T-cell (primary cell): ENCODE results near the gene ZNF800. TPM values are rescaled to one million over a fixed set of nuclear protein-coding genes. Genes with fewer than 3 reads are reported as not detected.

Source experiments
- ATAC-seq, 4 experiments: fragments of 200-7000 bp in 3 of 4; fragments of 150-1000 bp in 1 of 4; cut with Tn5 transposase; replicated peaks in 1 of 4; 1 replicate in 3 of 4; 2 replicates in 1 of 4; pipeline ENCODE4 v1.10.0; 2021; ENCODE audit warnings: moderate library complexity in 3 of 4, mild to moderate bottlenecking in 2 of 4, moderate number of reproducible peaks in 1 of 4
- CTCF ChIA-PET, 2 donors: fragments of 300-600 bp; sonication (Branson Sonifier 250); formaldehyde crosslinking; loops; one replicate each; lab custom pipeline; 2022; ENCODE audit warnings: antibody characterized with exemption in 2 of 2; lab: Charles Lee
- POLR2A ChIA-PET, 2 donors: fragments of 300-600 bp; sonication (Branson Sonifier 250); formaldehyde crosslinking; loops; one replicate each; lab custom pipeline; 2022; ENCODE audit warnings: antibody characterized with exemption in 2 of 2; lab: Charles Lee
- DNase-seq, 35 experiments: peaks; one replicate each; pipeline versions ENCODE4 v3.0.0 to v3.0.0-alpha.2; 2013 to 2023
- H3K27ac ChIP-seq: one replicate; pipeline ENCODE4 v1.5.1; 2013; ENCODE audit warnings: low read length
- H3K27me3 ChIP-seq, 2 experiments: replicated peaks in 1 of 2; 1 replicate in 1 of 2; 2 replicates in 1 of 2; pipeline versions ENCODE4 v1.6.1 to v1.7.0; 2013; ENCODE audit warnings: low read length in 1 of 2, mixed read lengths in 1 of 2; ENCODE audit not compliant: control insufficient read depth in 2 of 2, insufficient read depth in 2 of 2; ENCODE audit errors: extremely low read depth in 1 of 2
- H3K36me3 ChIP-seq, 2 donors: 1 replicate in 1 of 2; 2 replicates in 1 of 2; pipeline versions ENCODE4 v1.6.1 to v1.7.0; 2013; ENCODE audit warnings: low read length in 1 of 2; ENCODE audit not compliant: control insufficient read depth in 2 of 2, insufficient read depth in 1 of 2; ENCODE audit errors: extremely low read depth in 1 of 2
- H3K4me1 ChIP-seq, 2 experiments: 1 replicate in 1 of 2; 2 replicates in 1 of 2; pipeline versions ENCODE4 v1.6.1 to v1.7.0; 2013; ENCODE audit warnings: low read length in 2 of 2, mixed read lengths in 1 of 2; ENCODE audit not compliant: insufficient read depth in 2 of 2, control insufficient read depth in 1 of 2; ENCODE audit errors: extremely low read depth in 1 of 2
- H3K4me3 ChIP-seq, 2 donors: 1 replicate in 1 of 2; 2 replicates in 1 of 2; pipeline versions ENCODE4 v1.5.1 to v1.7.0; 2013; ENCODE audit warnings: mild to moderate bottlenecking in 2 of 2, low read length in 1 of 2, moderate library complexity in 1 of 2; ENCODE audit not compliant: control insufficient read depth in 1 of 2; ENCODE audit errors: extremely low read depth in 1 of 2
- H3K9me3 ChIP-seq: 2 replicates; pipeline ENCODE4 v1.7.0; 2013
- H3K27ac Mint-ChIP-seq, 2 donors: one replicate each; pipeline ENCODE4 v1.8.0; 2020 to 2021; ENCODE audit warnings: mild to moderate bottlenecking in 2 of 2, mixed read lengths in 2 of 2
- H3K27me3 Mint-ChIP-seq, 2 donors: one replicate each; pipeline ENCODE4 v1.8.0; 2021 to 2022; ENCODE audit warnings: mixed read lengths in 2 of 2
- H3K36me3 Mint-ChIP-seq: one replicate; pipeline ENCODE4 v1.8.0; 2021; ENCODE audit warnings: mixed read lengths
- H3K4me1 Mint-ChIP-seq, 3 donors: one replicate each; pipeline ENCODE4 v1.8.0; 2020 to 2022; ENCODE audit warnings: mixed read lengths in 3 of 3, mild to moderate bottlenecking in 1 of 3
- H3K4me3 Mint-ChIP-seq, 3 donors: one replicate each; pipeline ENCODE4 v1.8.0; 2020 to 2022; ENCODE audit warnings: mild to moderate bottlenecking in 3 of 3, mixed read lengths in 3 of 3, moderate library complexity in 3 of 3
- H3K9me3 Mint-ChIP-seq, 3 donors: one replicate each; pipeline ENCODE4 v1.8.0; 2020 to 2022; ENCODE audit warnings: mixed read lengths in 3 of 3
- WGBS: methylation state at CpG from one replicate; pipeline ENCODE4 v1.1.5; 2013; ENCODE audit warnings: missing lambda C conversion rate; ENCODE audit not compliant: insufficient coverage; 5-methylcytosine and 5-hydroxymethylcytosine counted together
- total RNA-seq, 35 experiments: library from RNA in 6 of 35; stranded (reverse) in 6 of 35; fragments of 120-200 nt in 1 of 35; gene quantifications; one replicate each; pipeline versions ENCODE4 v1.2.1 to v1.2.4 and lab custom pipeline; 2013 to 2026

The ZNF800 gene
- total RNA-seq, 5 donors from 2014 or later (not counting 1 experiment from before 2014, with no cell fraction given) = 59.6 to 75.0 (median 64.3) TPM

GRCh38 chr7:127349881-127350280, 42.6 kb downstream of the ZNF800 start:
- H3K4me3 Mint-ChIP-seq = no peak overlapping the region

DNA sequence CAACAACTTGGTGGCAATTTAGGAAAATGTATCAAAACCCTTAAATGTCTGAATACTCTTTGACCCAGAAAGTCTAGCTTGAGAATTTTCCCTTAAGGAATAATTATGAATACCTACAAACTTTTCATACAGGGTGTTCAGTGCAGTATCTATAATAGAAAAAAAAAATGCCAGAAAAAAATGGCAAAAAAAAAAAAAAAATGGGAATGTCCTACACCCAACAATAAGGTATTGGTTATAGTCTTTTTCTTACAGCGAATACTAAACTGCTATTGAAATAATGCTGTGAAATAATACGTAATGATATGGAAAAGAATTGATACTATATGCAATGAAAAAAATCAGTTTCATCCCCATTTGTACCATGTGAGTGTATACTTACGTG, 44.3 kb downstream of the ZNF800 start:
- H3K27ac Mint-ChIP-seq = peak overlapping the region in 1 of 2 donors; percentile 39
- Histone ChIP-seq H3K4me1 (peaks cover 0 to 9% of the 10 kb centered on the region in 2 experiments), H3K27ac (no peak overlapping the region), H3K4me3 (peak overlapping the region; percentile 26 to 62), H3K36me3 (peaks cover 0 to 3% of the 10 kb centered on the region in 2 donors), H3K27me3 (no peaks in the 10 kb centered on the region), H3K9me3 (no peaks in the 10 kb centered on the region)
- ChIA-PET POLR2A (interaction anchor here in 1 of 2 donors (0.6 to 1.4 kb wide), 2 partner anchors 99 to 148 kb away, joined by 3 to 8 read pairs; no protein-coding TSS in a partner anchor), CTCF (interaction anchor here (0.5 to 2.2 kb wide), 26 partner anchors 8 to 861 kb away, joined by 3 to 22 read pairs (median 5); partner anchors contain the start of gene ZNF800 (in 1 of the 2))
- H3K36me3 Mint-ChIP-seq = peaks cover 4% of the 10 kb centered on the region
- H3K9me3 Mint-ChIP-seq = no peaks in the 10 kb centered on the region
- no peak for ATAC-seq
- peak overlapping the region; percentile 40 to 79 (median 54) for H3K4me3 Mint-ChIP-seq
- peaks cover 20 to 28% (median 27%) of the 10 kb centered on the region in 3 donors for H3K4me1 Mint-ChIP-seq
- no CpG with 5 or more reads among the region's 3 CpGs for WGBS
- no peak for DNase-seq
- H3K27me3 Mint-ChIP-seq = no peaks in the 10 kb centered on the region

More at GRCh38 chr7:127349881-127350280, 42.6 kb downstream of the ZNF800 start:
- Mint-ChIP-seq H3K27ac (peak overlapping the region; percentile 19 to 56), H3K9me3 (no peaks in the 10 kb centered on the region), H3K4me1 (peaks cover 23 to 30% (median 29%) of the 10 kb centered on the region in 3 donors), H3K27me3 (no peaks in the 10 kb centered on the region), H3K36me3 (peaks cover 4% of the 10 kb centered on the region)
- WGBS = 71% methylated on average over 4 of the region's 7 CpGs
- H3K36me3 ChIP-seq = peaks cover 0 to 5% of the 10 kb centered on the region in 2 donors
- no peaks in the 10 kb centered on the region for H3K27me3 ChIP-seq
- no peak overlapping the region for H3K27ac ChIP-seq
- no peak for ATAC-seq
- ChIA-PET POLR2A (interaction anchor here in 1 of 2 donors (1.0 to 1.4 kb wide), 2 partner anchors 43 to 98 kb away, joined by 3 to 8 read pairs; partner anchors contain the start of gene ZNF800), CTCF (interaction anchor here in 1 of 2 donors (1.0 to 2.2 kb wide), 2 partner anchors 98 to 164 kb away, joined by 3 to 7 read pairs; no protein-coding TSS in a partner anchor)
- DNase-seq = no peak
- H3K4me1 ChIP-seq = peaks cover 0 to 9% of the 10 kb centered on the region in 2 experiments
- H3K4me3 ChIP-seq = no peak overlapping the region
- no peaks in the 10 kb centered on the region for H3K9me3 ChIP-seq

- peaks cover 4% of the 10 kb centered on the region for H3K36me3 Mint-ChIP-seq
- H3K27ac Mint-ChIP-seq = peak overlapping the region in 1 of 2 donors; percentile 39
- CTCF ChIA-PET = interaction anchor here (0.5 to 2.2 kb wide), 26 partner anchors 8 to 862 kb away, joined by 3 to 22 read pairs (median 5); partner anchors contain the start of gene ZNF800 (in 1 of the 2)
These were observed 44.8 kb downstream of the ZNF800 start for GRCh38 chr7:127347567-127348246.

DNA sequence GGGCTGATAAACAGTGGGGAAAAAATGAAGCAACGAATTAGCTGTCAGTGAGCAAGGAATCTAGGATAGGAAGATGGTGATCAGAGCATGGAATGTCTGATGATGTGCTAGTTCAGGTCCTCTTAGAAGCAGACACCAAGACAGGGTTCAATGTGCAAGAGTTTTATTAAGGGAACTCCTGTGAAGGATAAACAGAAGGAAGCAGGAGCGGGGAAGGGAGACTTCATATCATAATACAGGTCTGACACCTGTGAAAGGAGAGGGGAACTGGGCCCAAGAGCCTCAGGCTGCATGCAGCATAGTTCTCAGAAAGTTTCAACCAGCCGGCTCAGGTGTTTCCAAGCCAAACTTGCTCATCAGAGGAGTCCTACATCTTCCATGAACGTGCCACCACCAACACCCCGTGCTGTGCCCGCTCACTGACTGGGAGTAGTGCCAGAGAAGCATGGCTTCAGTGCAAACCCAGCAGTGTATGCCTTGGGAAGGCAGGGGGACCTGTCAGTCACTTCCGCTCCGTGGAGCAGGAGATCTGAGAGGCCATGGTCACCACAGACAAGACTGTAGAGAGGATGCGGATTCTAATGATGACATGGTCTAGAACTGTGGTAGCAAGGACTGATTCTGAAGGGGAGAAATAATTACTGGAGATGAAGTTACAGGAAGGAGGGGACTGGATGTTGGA, 45.8 kb downstream of the ZNF800 start:
- H3K4me3 ChIP-seq = no peak overlapping the region
- 91% methylated on average over 7 of the region's 9 CpGs for WGBS
- POLR2A ChIA-PET = no interaction called here
- no peaks in the 10 kb centered on the region for H3K27me3 ChIP-seq
- H3K4me1 ChIP-seq = peaks cover 0 to 9% of the 10 kb centered on the region in 2 experiments
- H3K36me3 ChIP-seq = no peaks in the 10 kb centered on the region
- DNase-seq = no peak
- no peak overlapping the region for H3K27ac ChIP-seq
- Mint-ChIP-seq H3K36me3 (peaks cover 6% of the 10 kb centered on the region), H3K27me3 (no peaks in the 10 kb centered on the region), H3K4me1 (peaks cover 12 to 28% (median 24%) of the 10 kb centered on the region in 3 donors), H3K9me3 (peaks cover 0 to 4% (median 4%) of the 10 kb centered on the region in 3 donors), H3K27ac (no peak overlapping the region), H3K4me3 (peak overlapping the region; percentile 45 to 79 (median 72))
- no peak for ATAC-seq
- CTCF ChIA-PET = interaction anchor here (0.6 to 2.1 kb wide), 9 partner anchors 7 to 863 kb away, joined by 3 to 8 read pairs (median 5); partner anchors contain the start of gene ZNF800 (in 1 of the 2)
- no peaks in the 10 kb centered on the region for H3K9me3 ChIP-seq

More at GRCh38 chr7:127347567-127348246, 44.8 kb downstream of the ZNF800 start:
- DNase-seq = peak; percentile 45 to 86 (median 67)
- peak; percentile 98 to 99 (median 98) for ATAC-seq
- no peaks in the 10 kb centered on the region for H3K9me3 ChIP-seq
- WGBS = 5% methylated on average over 76 of the region's 79 CpGs
- Mint-ChIP-seq H3K4me3 (peak overlapping the region; percentile 43 to 79 (median 72)), H3K27me3 (no peaks in the 10 kb centered on the region), H3K4me1 (peaks cover 20 to 28% (median 27%) of the 10 kb centered on the region in 3 donors), H3K9me3 (no peaks in the 10 kb centered on the region)
- peak overlapping the region; percentile 29 to 62 for H3K4me3 ChIP-seq
- H3K27me3 ChIP-seq = no peaks in the 10 kb centered on the region
- POLR2A ChIA-PET = interaction anchor here in 1 of 2 donors (0.6 kb wide), 1 partner anchor 149 kb away, joined by 3 read pairs; no protein-coding TSS in a partner anchor
- peaks cover 0 to 3% of the 10 kb centered on the region in 2 donors for H3K36me3 ChIP-seq
- H3K4me1 ChIP-seq = peaks cover 0 to 9% of the 10 kb centered on the region in 2 experiments
- no peak overlapping the region for H3K27ac ChIP-seq

- H3K36me3 Mint-ChIP-seq = peaks cover 3% of the 10 kb centered on the region
- peaks cover 0 to 4% (median 4%) of the 10 kb centered on the region in 3 donors for H3K9me3 Mint-ChIP-seq
- Histone ChIP-seq H3K4me3 (no peak overlapping the region), H3K27me3 (peaks cover 0 to 1% of the 10 kb centered on the region in 2 experiments), H3K36me3 (no peaks in the 10 kb centered on the region), H3K27ac (no peak overlapping the region), H3K4me1 (peaks cover 0 to 7% of the 10 kb centered on the region in 2 experiments), H3K9me3 (no peaks in the 10 kb centered on the region)
- POLR2A ChIA-PET = no interaction called here
- no peak overlapping the region for H3K27ac Mint-ChIP-seq
- ATAC-seq (no peak), DNase-seq (no peak)
- no peak overlapping the region for H3K4me3 Mint-ChIP-seq
- no CpG with 5 or more reads among the region's 1 CpG for WGBS
- peaks cover 6 to 7% of the 10 kb centered on the region in 2 donors for H3K27me3 Mint-ChIP-seq
- CTCF ChIA-PET = no interaction called here
- peaks cover 8 to 17% (median 15%) of the 10 kb centered on the region in 3 donors for H3K4me1 Mint-ChIP-seq
These were observed 49.9 kb downstream of the ZNF800 start for GRCh38 chr7:127342596-127342995.

DNA sequence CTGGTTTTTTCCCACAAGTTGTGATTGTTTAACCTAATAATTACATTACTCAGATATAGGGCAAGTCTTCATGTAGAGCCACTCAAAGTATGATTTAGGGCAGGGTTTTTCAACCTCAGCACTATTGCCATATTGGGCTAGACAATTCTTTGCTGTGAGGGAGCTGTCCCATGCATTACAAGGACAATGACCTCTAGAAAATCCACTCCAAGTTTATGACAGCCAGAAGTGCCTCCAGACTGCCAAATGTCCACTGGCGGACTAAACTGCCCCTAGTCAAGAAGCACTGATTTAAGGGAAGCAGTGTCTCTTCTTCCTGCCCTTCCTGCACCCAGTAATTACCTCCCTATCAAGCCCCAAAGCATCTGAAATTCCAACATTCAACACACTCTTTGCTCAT, 54.4 kb downstream of the ZNF800 start:
- H3K9me3 ChIP-seq = no peaks in the 10 kb centered on the region
- H3K4me1 ChIP-seq = no peaks in the 10 kb centered on the region
- no peak for DNase-seq
- H3K27me3 ChIP-seq = peaks cover 2 to 6% of the 10 kb centered on the region in 2 experiments
- Mint-ChIP-seq H3K4me3 (no peak overlapping the region), H3K27me3 (peaks cover 19 to 21% of the 10 kb centered on the region in 2 donors), H3K9me3 (peaks cover 0 to 4% (median 4%) of the 10 kb centered on the region in 3 donors), H3K4me1 (no peaks in the 10 kb centered on the region), H3K27ac (no peak overlapping the region), H3K36me3 (peaks cover 3% of the 10 kb centered on the region)
- 100% methylated on average over 1 of the region's 1 CpG for WGBS
- POLR2A ChIA-PET = no interaction called here
- no peak overlapping the region for H3K4me3 ChIP-seq
- CTCF ChIA-PET = interaction anchor here in 1 of 2 donors (0.7 kb wide), 1 partner anchor 25 kb away, joined by 4 read pairs; no protein-coding TSS in a partner anchor
- H3K36me3 ChIP-seq = no peaks in the 10 kb centered on the region
- H3K27ac ChIP-seq = no peak overlapping the region
- ATAC-seq = no peak
